ENCODE data around the gene IL27RA.

IL27RA gene

GRCh38 chr19:14086098-14086497 lies 54.5 kb downstream of the IL27RA start:
- no peak overlapping the region for H3K4me3 ChIP-seq (ENCODE audit: low read depth, low read length)
- TF ChIP-seq, protein P1, sequence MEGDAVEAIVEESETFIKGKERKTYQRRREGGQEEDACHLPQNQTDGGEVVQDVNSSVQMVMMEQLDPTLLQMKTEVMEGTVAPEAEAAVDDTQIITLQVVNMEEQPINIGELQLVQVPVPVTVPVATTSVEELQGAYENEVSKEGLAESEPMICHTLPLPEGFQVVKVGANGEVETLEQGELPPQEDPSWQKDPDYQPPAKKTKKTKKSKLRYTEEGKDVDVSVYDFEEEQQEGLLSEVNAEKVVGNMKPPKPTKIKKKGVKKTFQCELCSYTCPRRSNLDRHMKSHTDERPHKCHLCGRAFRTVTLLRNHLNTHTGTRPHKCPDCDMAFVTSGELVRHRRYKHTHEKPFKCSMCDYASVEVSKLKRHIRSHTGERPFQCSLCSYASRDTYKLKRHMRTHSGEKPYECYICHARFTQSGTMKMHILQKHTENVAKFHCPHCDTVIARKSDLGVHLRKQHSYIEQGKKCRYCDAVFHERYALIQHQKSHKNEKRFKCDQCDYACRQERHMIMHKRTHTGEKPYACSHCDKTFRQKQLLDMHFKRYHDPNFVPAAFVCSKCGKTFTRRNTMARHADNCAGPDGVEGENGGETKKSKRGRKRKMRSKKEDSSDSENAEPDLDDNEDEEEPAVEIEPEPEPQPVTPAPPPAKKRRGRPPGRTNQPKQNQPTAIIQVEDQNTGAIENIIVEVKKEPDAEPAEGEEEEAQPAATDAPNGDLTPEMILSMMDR (IDR thresholded peaks at IDR 0.05; ENCODE audit: low read depth, low read length) = no peak

GRCh38 chr19:14088634-14089411 lies 57.3 kb downstream of the IL27RA start:
- TF ChIP-seq, protein P1 (IDR thresholded peaks at IDR 0.05; ENCODE audit: low read depth, low read length) = no peak
- peak overlapping the region; percentile 52 for H3K4me3 ChIP-seq (ENCODE audit: low read depth, low read length)

DNA sequence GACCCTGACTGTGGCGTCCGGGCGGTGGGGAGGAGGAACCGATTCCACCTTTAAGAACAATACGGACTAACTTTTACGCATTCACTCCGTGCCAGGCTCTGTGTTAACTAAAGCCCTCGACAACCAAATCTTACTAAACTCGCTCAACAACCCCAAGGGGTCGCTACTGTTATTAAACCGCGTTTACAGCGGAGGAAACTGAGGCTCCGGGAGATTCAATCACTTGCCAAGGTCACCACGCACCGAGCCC lies 57.8 kb downstream of the IL27RA start:
- TF ChIP-seq, protein P1 (IDR thresholded peaks at IDR 0.05; ENCODE audit: low read depth, low read length) = no peak
- peak overlapping the region; percentile 52 for H3K4me3 ChIP-seq (ENCODE audit: low read depth, low read length)

- TF ChIP-seq, protein P1 (IDR thresholded peaks at IDR 0.05; ENCODE audit: low read depth, low read length) = no peak
Measured at GRCh38 chr19:14089662-14090508, 58.3 kb downstream of the IL27RA start.

GRCh38 chr19:14090509-14091080 lies 59.0 kb downstream of the IL27RA start, which contains the start of gene SAMD1:
Gene SAMD1, minus strand, starts transcription at chr19:14090751.
- TF ChIP-seq, protein P1 (IDR thresholded peaks at IDR 0.05; ENCODE audit: low read depth, low read length) = no peak
- peak within 1 kb of the TSS; percentile 60 for H3K4me3 ChIP-seq (ENCODE audit: low read depth, low read length)

More at GRCh38 chr19:14089662-14090508, 58.3 kb downstream of the IL27RA start:
- H3K4me3 ChIP-seq (ENCODE audit: low read depth, low read length) = peak overlapping the region; percentile 57

GRCh38 chr19:14091081-14091812 lies 59.7 kb downstream of the IL27RA start:
- TF ChIP-seq, protein P1 (IDR thresholded peaks at IDR 0.05; ENCODE audit: low read depth, low read length) = no peak
- H3K4me3 ChIP-seq (ENCODE audit: low read depth, low read length) = peak overlapping the region; percentile 60

Measured in WI38 (cell line).